Right ventricle myocardium inferior (tissue), 1 donor: Measurements from ENCODE around the gene CHAC2. TPM values are rescaled to one million over a fixed set of nuclear protein-coding genes. Genes with fewer than 3 reads are reported as not detected.
"Not testable (repeated sequence)": the region's sequence is repeated elsewhere in the genome, so short reads cannot be mapped to it uniquely, and the experiment has no call there.

Experiments
- ATAC-seq: fragments of 200-7000 bp; cut with Tn5 transposase; one replicate; pipeline ENCODE4 v1.9.1; 2020; ENCODE audit warnings: mild to moderate bottlenecking, moderate library complexity
- DNase-seq: peaks from one replicate; pipeline ENCODE4 v3.0.0; 2021; ENCODE audit errors: missing footprints
- intact Hi-C: fragments of 100-400 bp; cut with DNase I; formaldehyde crosslinking; loops from one replicate; pipeline ENCODE4 v1.11.0; 2022
- total RNA-seq: library from RNA; stranded (reverse); fragmentation: NEBNext Ultra II Directional; extraction: Animal tissue kit (Norgen Biotek cat#: 25700); gene quantifications from one replicate; pipeline ENCODE4 v1.2.1, GENCODE V29; 2021
- donor health status: DM: no; HTN: yes; CAD: no; lungs with severe emphysema.

The CHAC2 gene
- total RNA-seq, 1 donor from 2014 or later = 6.8 TPM

DNA sequence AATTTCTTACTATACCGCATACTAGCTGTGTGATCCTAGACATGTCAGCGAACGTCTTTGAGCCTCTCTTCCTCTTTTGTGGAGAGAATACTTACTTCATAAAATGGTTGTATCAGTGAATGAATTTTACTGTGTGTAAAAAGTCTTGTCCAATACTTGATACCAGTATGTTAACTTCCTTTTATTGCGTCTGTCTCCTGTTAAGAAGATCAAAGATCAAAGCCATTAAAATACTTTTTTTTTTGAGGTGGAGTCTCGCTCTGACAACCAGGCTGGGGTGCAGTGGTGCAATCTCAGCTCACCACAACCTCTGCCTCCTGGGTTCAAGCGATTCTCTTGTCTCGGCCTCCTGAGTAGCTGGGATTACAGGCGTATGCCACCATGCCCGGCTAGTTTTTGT, 52.4 kb downstream of the CHAC2 start:
- DNase-seq = no peak
- intact Hi-C loops = no loop called here
- no peak for ATAC-seq

DNA sequence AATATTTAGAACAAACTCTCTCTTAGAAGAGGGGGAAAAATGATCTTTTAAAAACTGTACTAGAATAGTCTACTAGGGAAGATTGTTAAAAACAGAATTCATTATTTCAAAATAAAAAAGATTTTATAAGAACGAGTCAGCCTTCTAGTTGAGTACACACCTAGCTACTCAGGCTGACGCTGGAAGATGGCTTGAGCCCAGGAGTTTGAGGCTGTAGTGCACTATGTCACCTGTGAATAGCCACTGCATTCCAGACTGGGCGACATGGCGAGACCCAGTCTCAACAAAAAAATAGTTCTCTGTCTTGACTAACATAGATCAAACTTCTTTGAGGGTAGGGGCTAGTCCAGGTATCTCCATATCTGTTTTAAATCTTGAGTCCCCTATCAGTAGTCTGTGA, 53.1 kb downstream of the CHAC2 start:
- intact Hi-C loops = no loop called here
- DNase-seq (no peak), ATAC-seq (no peak)

DNA sequence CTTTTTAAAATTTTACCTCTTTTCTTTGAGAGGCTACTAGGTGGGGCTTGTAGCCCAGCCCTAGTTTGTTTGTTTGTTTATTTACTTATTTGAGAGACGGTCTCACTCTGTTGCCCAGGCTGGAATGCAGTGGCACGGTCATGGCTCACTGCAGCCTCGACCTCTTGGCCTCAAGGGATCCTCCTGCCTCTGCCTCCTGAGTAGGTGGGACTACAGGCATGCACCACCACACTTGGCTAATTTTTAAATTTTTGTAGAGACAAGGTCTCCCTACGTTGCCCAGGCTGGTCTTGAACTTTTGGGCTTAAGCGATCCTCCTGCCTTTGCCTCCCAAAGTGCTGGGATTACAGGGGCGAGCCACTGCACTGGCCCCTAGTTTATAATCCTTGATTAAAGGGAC, 54.2 kb downstream of the CHAC2 start:
- intact Hi-C loops = no loop called here
- no peak for DNase-seq
- ATAC-seq = no peak

DNA sequence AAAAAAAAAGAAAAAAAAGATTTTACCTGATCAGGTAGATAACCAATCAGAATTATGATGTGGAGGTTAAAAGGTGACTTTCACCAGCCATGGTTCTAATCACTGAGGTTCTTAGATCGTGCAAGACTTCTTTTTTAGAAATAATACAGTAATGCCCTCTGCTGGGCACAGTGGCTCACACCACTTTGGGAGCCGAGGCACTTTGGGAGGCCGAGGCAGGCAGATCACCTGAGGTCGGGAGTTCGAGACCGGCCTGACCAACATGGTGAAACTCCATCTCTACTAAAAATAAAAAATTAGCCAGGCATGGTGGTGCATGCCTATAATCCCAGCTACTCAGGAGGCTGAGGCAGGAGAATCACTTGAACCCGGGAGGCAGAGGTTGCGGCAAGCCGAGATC, 56.0 kb downstream of the CHAC2 start:
- intact Hi-C loops, DNase-seq, ATAC-seq: not testable (repeated sequence)

Other genes with a start within 250 kb of the CHAC2 start
- gene ASB3, start 19.1 kb downstream of the CHAC2 start, total RNA-seq = 9.2 TPM
- 33.9 TPM for gene ERLEC1, start 19.2 kb downstream of the CHAC2 start, total RNA-seq
- gene GPR75, start 92.2 kb downstream of the CHAC2 start, total RNA-seq = 0.51 TPM
- gene PSME4, start 203.2 kb downstream of the CHAC2 start, total RNA-seq = 49.9 TPM